Gastroesophageal sphincter (tissue), 3 donors: Measurements from ENCODE around the gene ERG28.

Experiments used
- EP300 ChIP-seq: sonication (generic); formaldehyde crosslinking; IDR thresholded peaks from one replicate; pipeline ENCODE4 v1.6.1; 2017; ENCODE audit warnings: antibody characterized with exemption, mild to moderate bottlenecking
- POLR2A ChIP-seq, 2 donors: fragments of 450-650 bp; IDR thresholded peaks; one replicate each; pipeline ENCODE4 v1.6.1; 2017; ENCODE audit warnings: antibody characterized with exemption in 2 of 2, mild to moderate bottlenecking in 2 of 2, moderate library complexity in 1 of 2
- POLR2AphosphoS5 ChIP-seq: sonication (generic); formaldehyde crosslinking; IDR thresholded peaks from one replicate; pipeline ENCODE4 v1.6.1; 2017; ENCODE audit warnings: antibody characterized with exemption
- TF ChIP-seq, protein P1 (sequence below), 4 experiments: fragments of 200-600 bp in 2 of 4; fragments of 450-650 bp in 2 of 4; sonication (generic) in 1 of 4; IDR thresholded peaks; one replicate each; pipeline ENCODE4 v1.5.1; 2017 to 2019; ENCODE audit warnings: antibody characterized with exemption in 4 of 4, mild to moderate bottlenecking in 2 of 4, moderate library complexity in 2 of 4

DNA sequence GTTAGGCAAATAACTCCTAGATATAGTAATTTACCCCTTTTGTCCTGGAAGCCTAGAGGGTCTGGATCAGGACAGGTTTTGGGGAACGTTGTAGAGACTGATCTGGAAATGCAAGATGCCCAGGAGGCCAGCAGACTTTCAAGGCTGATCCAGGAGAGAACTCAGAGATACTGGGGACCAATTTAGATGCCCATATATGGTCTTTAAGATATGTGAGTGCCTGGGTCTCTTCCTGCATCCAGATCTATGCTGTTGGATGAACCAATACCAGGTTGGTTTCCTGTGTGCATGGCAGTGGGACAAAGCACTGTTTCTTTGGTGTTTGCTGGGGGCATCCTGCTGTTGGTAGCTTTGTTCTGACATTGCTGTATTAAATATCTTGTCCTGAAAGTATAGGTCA is 5.4 kb downstream of the ERG28 start:
- TF ChIP-seq, protein P1, sequence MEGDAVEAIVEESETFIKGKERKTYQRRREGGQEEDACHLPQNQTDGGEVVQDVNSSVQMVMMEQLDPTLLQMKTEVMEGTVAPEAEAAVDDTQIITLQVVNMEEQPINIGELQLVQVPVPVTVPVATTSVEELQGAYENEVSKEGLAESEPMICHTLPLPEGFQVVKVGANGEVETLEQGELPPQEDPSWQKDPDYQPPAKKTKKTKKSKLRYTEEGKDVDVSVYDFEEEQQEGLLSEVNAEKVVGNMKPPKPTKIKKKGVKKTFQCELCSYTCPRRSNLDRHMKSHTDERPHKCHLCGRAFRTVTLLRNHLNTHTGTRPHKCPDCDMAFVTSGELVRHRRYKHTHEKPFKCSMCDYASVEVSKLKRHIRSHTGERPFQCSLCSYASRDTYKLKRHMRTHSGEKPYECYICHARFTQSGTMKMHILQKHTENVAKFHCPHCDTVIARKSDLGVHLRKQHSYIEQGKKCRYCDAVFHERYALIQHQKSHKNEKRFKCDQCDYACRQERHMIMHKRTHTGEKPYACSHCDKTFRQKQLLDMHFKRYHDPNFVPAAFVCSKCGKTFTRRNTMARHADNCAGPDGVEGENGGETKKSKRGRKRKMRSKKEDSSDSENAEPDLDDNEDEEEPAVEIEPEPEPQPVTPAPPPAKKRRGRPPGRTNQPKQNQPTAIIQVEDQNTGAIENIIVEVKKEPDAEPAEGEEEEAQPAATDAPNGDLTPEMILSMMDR (IDR thresholded peaks at IDR 0.05) = no peak
- TF ChIP-seq EP300 = no peak
- no peak for TF ChIP-seq POLR2A (IDR thresholded peaks at IDR 0.05)
- no peak for TF ChIP-seq POLR2AphosphoS5
